ENCODE measurements around the gene CEACAM16. TPM values are rescaled to one million over a fixed set of nuclear protein-coding genes. Genes with fewer than 3 reads are reported as not detected.

The CEACAM16 gene
- polyA plus RNA-seq, 1 donor (not counting 4 experiments of a cell fraction or from before 2014, with no cell fraction given) = not detected

DNA sequence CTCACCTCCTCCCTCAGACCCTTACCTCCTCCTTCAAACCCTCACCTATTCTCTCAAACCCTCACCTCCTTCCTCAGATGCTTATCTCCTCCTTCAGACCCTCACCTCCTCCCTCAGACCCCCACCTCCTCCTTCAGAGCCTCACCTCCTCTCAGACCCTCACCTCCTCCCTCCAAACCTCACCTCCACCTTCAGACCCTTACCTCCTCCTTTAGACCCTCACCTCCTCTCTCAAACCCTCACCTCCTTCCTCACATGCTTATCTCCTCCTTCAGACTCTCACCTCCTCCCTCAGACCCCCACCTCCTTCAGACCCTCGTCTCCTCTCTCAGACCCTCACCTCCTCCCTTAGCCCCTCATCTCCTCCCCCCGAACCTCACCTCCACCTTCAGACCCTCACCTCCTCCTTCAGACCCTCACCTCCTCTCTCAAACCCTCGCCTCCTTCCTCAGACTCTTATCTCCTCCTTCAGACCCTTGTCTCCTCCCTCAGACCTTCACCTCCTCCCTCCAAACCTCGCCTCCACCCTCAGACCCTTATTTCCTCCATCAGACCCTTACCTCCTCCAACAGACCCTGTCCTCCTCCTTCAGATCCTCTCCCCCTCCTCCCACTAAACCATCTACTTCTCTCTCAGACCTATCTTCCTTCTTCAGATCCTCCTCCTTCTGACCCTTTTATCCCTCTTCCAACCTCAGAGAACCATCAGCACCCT, 47.1 kb downstream of the CEACAM16 start:
- H2AFZ ChIP-seq (ENCODE audit: control insufficient read depth, low read length) = no peak overlapping the region
- peaks cover 13% of the 10 kb centered on the region for H3K79me2 ChIP-seq (ENCODE audit: control insufficient read depth, insufficient read depth, low read length)
- H4K20me1 ChIP-seq (ENCODE audit: control insufficient read depth, extremely low read depth, insufficient read depth, low read length) = no peaks in the 10 kb centered on the region
- no peak overlapping the region for H3K4me3 ChIP-seq (ENCODE audit: control insufficient read depth in 2 of 3, extremely low read depth in 1 of 3, insufficient read depth in 2 of 3, low read depth in 1 of 3, low read length in 3 of 3)
- no peaks in the 10 kb centered on the region for H3K27me3 ChIP-seq (ENCODE audit: control insufficient read depth, extremely low read depth, insufficient read depth, low read length)
- DNase-seq (ENCODE audit: low read depth, low spot score) = no peak
- peaks cover 45% of the 10 kb centered on the region for H3K4me1 ChIP-seq (ENCODE audit: control insufficient read depth, extremely low read depth, insufficient read depth, low read length)
- no peak overlapping the region for H3K27ac ChIP-seq (ENCODE audit: control insufficient read depth, insufficient read depth, low read length)
- H3K9me1 ChIP-seq (ENCODE audit: control insufficient read depth, extremely low read depth, insufficient read depth, low read length) = peaks cover 4% of the 10 kb centered on the region
- dilution Hi-C loops (cut with MboI; ENCODE audit: extremely low pct_ligation_motif_present, low sequenced_read_pairs) = no loop called here
- TF ChIP-seq, protein P1, sequence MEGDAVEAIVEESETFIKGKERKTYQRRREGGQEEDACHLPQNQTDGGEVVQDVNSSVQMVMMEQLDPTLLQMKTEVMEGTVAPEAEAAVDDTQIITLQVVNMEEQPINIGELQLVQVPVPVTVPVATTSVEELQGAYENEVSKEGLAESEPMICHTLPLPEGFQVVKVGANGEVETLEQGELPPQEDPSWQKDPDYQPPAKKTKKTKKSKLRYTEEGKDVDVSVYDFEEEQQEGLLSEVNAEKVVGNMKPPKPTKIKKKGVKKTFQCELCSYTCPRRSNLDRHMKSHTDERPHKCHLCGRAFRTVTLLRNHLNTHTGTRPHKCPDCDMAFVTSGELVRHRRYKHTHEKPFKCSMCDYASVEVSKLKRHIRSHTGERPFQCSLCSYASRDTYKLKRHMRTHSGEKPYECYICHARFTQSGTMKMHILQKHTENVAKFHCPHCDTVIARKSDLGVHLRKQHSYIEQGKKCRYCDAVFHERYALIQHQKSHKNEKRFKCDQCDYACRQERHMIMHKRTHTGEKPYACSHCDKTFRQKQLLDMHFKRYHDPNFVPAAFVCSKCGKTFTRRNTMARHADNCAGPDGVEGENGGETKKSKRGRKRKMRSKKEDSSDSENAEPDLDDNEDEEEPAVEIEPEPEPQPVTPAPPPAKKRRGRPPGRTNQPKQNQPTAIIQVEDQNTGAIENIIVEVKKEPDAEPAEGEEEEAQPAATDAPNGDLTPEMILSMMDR (optimal IDR thresholded peaks at IDR 0.05 in 1 of 3, IDR thresholded peaks at IDR 0.05 in 1 of 3, conservative IDR thresholded peaks at IDR 0.05 in 1 of 3; ENCODE audit: extremely low read depth in 1 of 3, insufficient read depth in 2 of 3, low read length in 3 of 3) = no peak
- no peak for TF ChIP-seq EZH2 (IDR thresholded peaks at IDR 0.05; ENCODE audit: low read length)
- FAIRE-seq = no peak
- no peaks in the 10 kb centered on the region for H3K9me3 ChIP-seq (ENCODE audit: control insufficient read depth, low read depth, low read length)
- peaks cover 5 to 6% of the 10 kb centered on the region in 2 experiments for H3K36me3 ChIP-seq (ENCODE audit: control insufficient read depth in 2 of 2, extremely low read depth in 1 of 2, insufficient read depth in 2 of 2, low read length in 2 of 2)
- peak overlapping the region; percentile 6 for H3K9ac ChIP-seq (ENCODE audit: control insufficient read depth, extremely low read depth, insufficient read depth, low read length)
- no peak overlapping the region for H3K4me2 ChIP-seq (ENCODE audit: control insufficient read depth, extremely low read depth, insufficient read depth, low read depth, low read length)

DNA sequence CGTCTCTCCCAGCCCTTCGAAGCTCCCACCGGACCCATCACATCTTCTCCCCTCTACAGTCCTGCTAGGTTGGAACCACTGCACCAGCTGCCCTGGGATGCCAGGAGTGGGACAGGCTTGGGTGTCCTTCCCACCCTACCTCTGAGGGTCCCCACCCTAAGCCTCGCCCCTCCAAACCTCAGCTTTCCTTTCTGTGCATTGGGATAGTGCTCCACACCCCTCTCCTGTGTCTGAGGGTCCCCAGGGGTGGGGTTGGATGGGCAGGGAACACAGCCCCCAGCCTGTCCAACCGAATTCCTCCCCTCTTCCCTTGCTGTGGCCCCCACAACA, 47.6 kb downstream of the CEACAM16 start:
- Histone ChIP-seq H3K9me1 (ENCODE audit: control insufficient read depth, extremely low read depth, insufficient read depth, low read length) (peaks cover 4% of the 10 kb centered on the region), H3K9ac (ENCODE audit: control insufficient read depth, extremely low read depth, insufficient read depth, low read length) (peak overlapping the region; percentile 34), H3K9me3 (ENCODE audit: control insufficient read depth, low read depth, low read length) (no peaks in the 10 kb centered on the region), H3K4me1 (ENCODE audit: control insufficient read depth, extremely low read depth, insufficient read depth, low read length) (peaks cover 45% of the 10 kb centered on the region), H2AFZ (ENCODE audit: control insufficient read depth, low read length) (no peak overlapping the region), H3K79me2 (ENCODE audit: control insufficient read depth, insufficient read depth, low read length) (peaks cover 13% of the 10 kb centered on the region), H3K27ac (ENCODE audit: control insufficient read depth, insufficient read depth, low read length) (no peak overlapping the region), H3K27me3 (ENCODE audit: control insufficient read depth, extremely low read depth, insufficient read depth, low read length) (no peaks in the 10 kb centered on the region), H3K36me3 (ENCODE audit: control insufficient read depth in 2 of 2, extremely low read depth in 1 of 2, insufficient read depth in 2 of 2, low read length in 2 of 2) (peaks cover 6 to 7% of the 10 kb centered on the region in 2 experiments), H3K4me2 (ENCODE audit: control insufficient read depth, extremely low read depth, insufficient read depth, low read depth, low read length) (no peak overlapping the region), H3K4me3 (ENCODE audit: control insufficient read depth in 2 of 3, extremely low read depth in 1 of 3, insufficient read depth in 2 of 3, low read depth in 1 of 3, low read length in 3 of 3) (no peak overlapping the region), H4K20me1 (ENCODE audit: control insufficient read depth, extremely low read depth, insufficient read depth, low read length) (no peaks in the 10 kb centered on the region)
- dilution Hi-C loops (cut with MboI; ENCODE audit: extremely low pct_ligation_motif_present, low sequenced_read_pairs) = no loop called here
- TF ChIP-seq EZH2 (IDR thresholded peaks at IDR 0.05; ENCODE audit: low read length) = no peak
- TF ChIP-seq, protein P1 (optimal IDR thresholded peaks at IDR 0.05 in 1 of 3, IDR thresholded peaks at IDR 0.05 in 1 of 3, conservative IDR thresholded peaks at IDR 0.05 in 1 of 3; ENCODE audit: extremely low read depth in 1 of 3, insufficient read depth in 2 of 3, low read length in 3 of 3) = no peak
- DNase-seq (ENCODE audit: low read depth, low spot score) (no peak), FAIRE-seq (no peak)
